ENCODE data around the gene STK32C. TPM values are rescaled to one million over a fixed set of nuclear protein-coding genes. Genes with fewer than 3 reads are reported as not detected.
A peak's percentile ranks its signal among the peaks of the same experiment; 100 is the strongest.

STK32C gene
- total and polyA plus RNA-seq, 8 donors = 9.9 to 18.2 (median 11.6) TPM

GRCh38 chr10:132207536-132208461 lies 100.0 kb downstream of the STK32C start:
- DNase-seq (peak in 1 of 4 donors; percentile 76), ATAC-seq (no peak)
- H3K27ac ChIP-seq = no peak overlapping the region
- TF ChIP-seq CTCF (IDR thresholded peaks at IDR 0.05) = no peak
- H3K36me3 ChIP-seq = peaks cover 0 to 20% of the 10 kb centered on the region in 2 donors
- intact Hi-C loops (cut with DNase I) = no loop called here
- no peak overlapping the region for H3K4me3 ChIP-seq
- no peaks in the 10 kb centered on the region for H3K4me1 ChIP-seq
- H3K9me3 ChIP-seq = no peaks in the 10 kb centered on the region
- H3K27me3 ChIP-seq = no peaks in the 10 kb centered on the region

DNA sequence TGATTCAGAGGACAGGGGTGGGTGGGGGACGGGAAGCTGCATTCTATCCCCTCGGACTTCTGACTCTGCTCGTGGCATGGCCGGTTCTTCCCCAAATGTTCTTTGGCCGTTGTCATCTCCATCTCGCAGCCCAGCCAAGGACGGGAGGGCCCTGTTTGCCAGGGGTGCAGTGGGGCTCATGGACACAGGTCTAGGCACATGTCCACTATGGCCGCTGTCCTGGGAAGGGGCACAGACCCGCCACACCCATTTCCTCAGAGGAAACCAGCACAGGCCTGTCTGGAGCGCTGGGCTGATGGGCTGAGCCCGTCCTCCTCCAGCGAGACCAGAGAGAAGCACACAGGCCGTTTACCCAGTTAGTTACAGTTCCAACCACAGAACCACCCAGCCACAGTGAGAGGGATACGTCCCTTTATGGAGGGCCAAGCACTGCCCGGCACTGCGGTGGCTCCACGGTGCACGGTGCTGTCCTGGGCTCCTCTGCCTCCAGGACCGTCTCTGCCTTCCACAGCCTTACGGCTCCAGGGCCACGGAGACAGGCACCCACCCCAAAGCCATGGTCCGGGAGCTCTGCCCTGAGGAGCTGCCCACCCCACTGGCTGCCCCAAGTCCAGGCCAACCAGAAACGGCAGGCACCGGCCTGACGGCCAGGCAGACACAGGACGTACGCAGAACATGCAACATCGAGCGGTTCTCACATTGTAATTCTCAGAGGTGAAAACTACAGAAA lies 100.8 kb downstream of the STK32C start:
- Histone ChIP-seq H3K9me3 (no peaks in the 10 kb centered on the region), H3K4me1 (no peaks in the 10 kb centered on the region), H3K4me3 (no peak overlapping the region), H3K27me3 (no peaks in the 10 kb centered on the region), H3K27ac (no peak overlapping the region), H3K36me3 (peaks cover 0 to 20% of the 10 kb centered on the region in 2 donors)
- TF ChIP-seq CTCF (IDR thresholded peaks at IDR 0.05) = no peak
- intact Hi-C loops (cut with DNase I) = no loop called here
- ATAC-seq (no peak), DNase-seq (peak in 1 of 4 donors; percentile 68)

- Histone ChIP-seq H3K27ac (no peak overlapping the region), H3K4me3 (no peak overlapping the region), H3K9me3 (no peaks in the 10 kb centered on the region), H3K27me3 (no peaks in the 10 kb centered on the region), H3K36me3 (peaks cover 0 to 20% of the 10 kb centered on the region in 2 donors), H3K4me1 (no peaks in the 10 kb centered on the region)
- ATAC-seq (no peak), DNase-seq (no peak)
- intact Hi-C loops (cut with DNase I) = no loop called here
- TF ChIP-seq CTCF (IDR thresholded peaks at IDR 0.05) = no peak
These were observed 101.4 kb downstream of the STK32C start for GRCh38 chr10:132206377-132206745.

DNA sequence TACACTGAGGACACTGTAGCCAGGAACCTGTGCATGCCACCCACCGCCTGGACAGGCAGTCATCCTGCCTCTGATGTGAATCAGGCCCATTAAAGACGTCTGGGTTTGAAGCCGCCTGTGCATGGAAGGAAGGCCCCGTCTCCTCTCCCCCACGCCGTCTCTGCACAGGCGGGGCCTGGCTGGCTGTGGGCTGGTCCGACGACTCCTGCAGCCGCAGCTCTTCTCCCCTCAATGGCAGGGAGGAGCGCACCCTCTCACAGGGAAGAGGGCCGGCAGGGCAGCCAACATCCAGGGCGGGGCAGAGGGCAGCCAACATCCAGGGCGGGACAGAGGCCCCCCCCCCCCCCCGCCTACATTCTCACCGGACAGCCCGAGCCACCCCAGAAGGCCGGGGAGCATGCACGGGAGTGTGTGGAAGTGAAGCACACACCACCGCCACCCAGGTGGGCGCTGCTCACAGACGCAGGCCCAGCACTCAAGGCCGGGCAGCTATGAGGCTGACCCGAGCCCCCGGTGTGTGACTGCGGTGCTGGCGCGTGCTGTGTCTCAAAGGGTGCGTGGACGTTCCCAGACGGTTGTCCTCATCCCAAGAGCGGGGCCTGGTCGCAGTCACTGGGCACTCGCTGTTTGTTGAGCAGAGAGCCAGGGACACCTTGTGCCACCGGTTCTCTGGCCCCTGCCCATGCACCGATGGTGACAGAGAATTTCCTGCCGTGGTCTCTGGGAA lies 101.9 kb downstream of the STK32C start:
- no peak for ATAC-seq
- intact Hi-C loops (cut with DNase I) = no loop called here
- Histone ChIP-seq H3K9me3 (no peaks in the 10 kb centered on the region), H3K4me3 (no peak overlapping the region), H3K4me1 (no peaks in the 10 kb centered on the region), H3K36me3 (peaks cover 0 to 20% of the 10 kb centered on the region in 2 donors), H3K27ac (no peak overlapping the region), H3K27me3 (no peaks in the 10 kb centered on the region)
- DNase-seq = peak in 1 of 4 donors; percentile 69
- no peak for TF ChIP-seq CTCF (IDR thresholded peaks at IDR 0.05)

Data from left lung (tissue), 10 donors.